Duodenal mucosa (tissue), 2 donors: ENCODE data around the gene GALNT17.
"Not testable (repeated sequence)": the region's sequence is repeated elsewhere in the genome, so short reads cannot be mapped to it uniquely, and the experiment has no call there.

Experiments
- H3K27ac ChIP-seq: one replicate; pipeline ENCODE4 v1.7.0; 2013; ENCODE audit warnings: low read depth, low read length
- H3K27me3 ChIP-seq, 2 donors: one replicate each; pipeline ENCODE4 v1.7.0; 2013; ENCODE audit warnings: low read length in 2 of 2, control low read depth in 1 of 2; ENCODE audit not compliant: insufficient read depth in 2 of 2, control insufficient read depth in 1 of 2
- H3K36me3 ChIP-seq, 2 donors: one replicate each; pipeline ENCODE4 v1.7.0; 2013; ENCODE audit warnings: low read length in 2 of 2, control low read depth in 1 of 2; ENCODE audit not compliant: insufficient read depth in 2 of 2, control insufficient read depth in 1 of 2
- H3K4me1 ChIP-seq, 2 donors: one replicate each; pipeline ENCODE4 v1.7.0; 2013; ENCODE audit warnings: low read length in 2 of 2, control low read depth in 1 of 2; ENCODE audit not compliant: insufficient read depth in 2 of 2, control insufficient read depth in 1 of 2
- H3K4me3 ChIP-seq, 2 donors: one replicate each; pipeline ENCODE4 v1.7.0; 2013; ENCODE audit warnings: low read length in 2 of 2, low read depth in 1 of 2
- H3K9ac ChIP-seq, 2 donors: one replicate each; pipeline ENCODE4 v1.7.0; 2013; ENCODE audit warnings: low read length in 2 of 2, low read depth in 1 of 2
- H3K9me3 ChIP-seq, 2 donors: one replicate each; pipeline ENCODE4 v1.7.0; 2013; ENCODE audit warnings: low read length in 2 of 2, control low read depth in 1 of 2; ENCODE audit not compliant: control insufficient read depth in 1 of 2

The GALNT17 gene

DNA sequence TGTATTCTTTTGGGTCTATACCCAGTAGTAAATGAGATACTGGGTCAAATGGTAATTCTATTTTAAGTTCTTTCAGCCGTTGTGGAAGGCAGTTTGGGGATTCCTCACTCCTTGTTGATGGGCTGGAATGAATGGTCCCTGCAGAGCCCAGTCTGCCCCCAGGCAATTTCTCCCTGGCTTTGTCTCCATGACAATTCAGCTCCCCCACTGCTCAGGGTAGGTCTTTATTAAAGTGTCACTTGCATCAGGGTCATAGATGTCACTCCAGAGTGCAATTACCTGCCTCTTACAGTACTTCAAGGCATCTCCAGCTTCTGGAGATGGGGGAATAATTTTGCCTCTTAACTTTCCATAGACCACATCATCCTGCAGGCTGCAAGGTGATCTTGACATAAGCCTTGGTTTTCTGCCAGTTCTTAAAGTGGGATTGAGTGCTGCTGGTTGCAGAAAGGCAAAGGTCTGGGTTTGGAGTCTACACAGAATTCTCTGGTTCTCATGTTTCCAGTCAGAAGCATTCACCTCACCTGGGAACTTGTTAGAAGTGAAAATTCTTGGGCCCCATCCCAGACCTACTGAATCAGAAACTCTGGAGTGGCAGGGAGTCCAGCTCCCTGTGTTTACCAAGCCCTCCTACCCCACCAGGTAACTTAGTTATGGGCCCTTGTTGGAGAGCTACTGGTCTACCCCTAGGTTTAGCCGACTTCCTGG, 442.4 kb downstream of the GALNT17 start:
- no peak overlapping the region for H3K4me3 ChIP-seq
- no peaks in the 10 kb centered on the region for H3K36me3 ChIP-seq
- no peak overlapping the region for H3K9ac ChIP-seq
- peaks cover 4 to 7% of the 10 kb centered on the region in 2 donors for H3K9me3 ChIP-seq
- H3K27me3 ChIP-seq, result no peaks in the 10 kb centered on the region
- no peaks in the 10 kb centered on the region for H3K4me1 ChIP-seq
- no peak overlapping the region for H3K27ac ChIP-seq

DNA sequence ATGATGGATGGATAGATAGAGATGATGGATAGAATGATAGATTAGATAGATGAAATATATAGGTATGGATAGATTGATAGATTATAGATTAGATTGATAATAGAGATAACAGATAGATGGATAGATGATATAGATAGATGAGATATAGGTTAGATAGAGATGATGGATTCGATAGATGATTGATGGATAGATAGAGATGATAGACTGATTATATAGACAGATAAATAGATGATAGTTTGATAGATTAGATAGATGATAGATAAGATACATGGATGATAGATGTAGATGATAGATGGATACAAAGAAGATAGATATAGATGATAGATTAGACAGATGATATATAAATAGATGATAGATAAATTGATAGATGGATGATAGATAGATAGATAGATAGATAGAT, 448.1 kb downstream of the GALNT17 start:
- H3K27ac ChIP-seq, result no peak overlapping the region
- H3K36me3 ChIP-seq, result no peaks in the 10 kb centered on the region
- no peak overlapping the region for H3K9ac ChIP-seq
- no peaks in the 10 kb centered on the region for H3K4me1 ChIP-seq
- H3K4me3 ChIP-seq, result no peak overlapping the region
- H3K27me3 ChIP-seq, result no peaks in the 10 kb centered on the region
- peaks cover 4 to 10% of the 10 kb centered on the region in 2 donors for H3K9me3 ChIP-seq

GRCh38 chr7:71584256-71584655, 452.3 kb downstream of the GALNT17 start:
- Histone ChIP-seq H3K9me3 (peaks cover 8 to 9% of the 10 kb centered on the region in 2 donors), H3K4me1 (no peaks in the 10 kb centered on the region), H3K27me3 (no peaks in the 10 kb centered on the region), H3K36me3 (no peaks in the 10 kb centered on the region), H3K27ac (no peak overlapping the region), H3K4me3 (no peak overlapping the region), H3K9ac (no peak overlapping the region)

GRCh38 chr7:71591876-71592275, 459.9 kb downstream of the GALNT17 start:
- H3K36me3 ChIP-seq, result no peaks in the 10 kb centered on the region
- H3K4me3 ChIP-seq, result no peak overlapping the region
- H3K27me3 ChIP-seq, result no peaks in the 10 kb centered on the region
- H3K4me1 ChIP-seq, result no peaks in the 10 kb centered on the region
- no peak overlapping the region for H3K27ac ChIP-seq
- H3K9ac ChIP-seq, result no peak overlapping the region
- peaks cover 17 to 22% of the 10 kb centered on the region in 2 donors for H3K9me3 ChIP-seq

GRCh38 chr7:71592388-71592787, 460.4 kb downstream of the GALNT17 start:
- not testable (repeated sequence) for H3K9ac ChIP-seq, H3K4me3 ChIP-seq, H3K27ac ChIP-seq, H3K27me3 ChIP-seq, H3K4me1 ChIP-seq, H3K36me3 ChIP-seq
- peaks cover 17 to 19% of the 10 kb centered on the region in 2 donors for H3K9me3 ChIP-seq

GRCh38 chr7:71594736-71595135, 462.8 kb downstream of the GALNT17 start:
- Histone ChIP-seq H3K9ac (no peak overlapping the region), H3K4me1 (no peaks in the 10 kb centered on the region), H3K4me3 (no peak overlapping the region), H3K27me3 (no peaks in the 10 kb centered on the region), H3K9me3 (peaks cover 10 to 19% of the 10 kb centered on the region in 2 donors), H3K36me3 (no peaks in the 10 kb centered on the region), H3K27ac (no peak overlapping the region)

DNA sequence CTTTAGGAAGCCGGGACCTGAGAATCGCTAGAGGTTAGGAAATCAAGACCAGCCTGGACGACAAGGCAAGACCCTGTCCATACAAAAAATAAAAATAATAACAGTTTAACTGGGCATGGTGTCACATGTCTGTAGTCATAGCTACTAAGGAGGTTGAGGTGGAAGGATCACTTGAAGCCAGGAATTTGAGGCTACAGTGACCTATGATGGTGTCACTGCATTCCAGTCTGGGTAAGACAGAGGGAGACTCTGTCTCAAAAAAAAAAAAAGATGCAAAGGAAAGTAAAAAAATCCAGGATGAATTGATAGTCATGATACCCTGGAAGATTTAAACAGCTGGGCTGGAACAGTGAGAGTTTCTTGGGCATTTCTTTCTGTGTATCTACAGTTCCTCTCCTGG, 463.2 kb downstream of the GALNT17 start:
- H3K27me3 ChIP-seq, result no peaks in the 10 kb centered on the region
- no peak overlapping the region for H3K27ac ChIP-seq
- no peaks in the 10 kb centered on the region for H3K4me1 ChIP-seq
- peaks cover 10 to 19% of the 10 kb centered on the region in 2 donors for H3K9me3 ChIP-seq
- H3K9ac ChIP-seq, result no peak overlapping the region
- no peak overlapping the region for H3K4me3 ChIP-seq
- H3K36me3 ChIP-seq, result no peaks in the 10 kb centered on the region

DNA sequence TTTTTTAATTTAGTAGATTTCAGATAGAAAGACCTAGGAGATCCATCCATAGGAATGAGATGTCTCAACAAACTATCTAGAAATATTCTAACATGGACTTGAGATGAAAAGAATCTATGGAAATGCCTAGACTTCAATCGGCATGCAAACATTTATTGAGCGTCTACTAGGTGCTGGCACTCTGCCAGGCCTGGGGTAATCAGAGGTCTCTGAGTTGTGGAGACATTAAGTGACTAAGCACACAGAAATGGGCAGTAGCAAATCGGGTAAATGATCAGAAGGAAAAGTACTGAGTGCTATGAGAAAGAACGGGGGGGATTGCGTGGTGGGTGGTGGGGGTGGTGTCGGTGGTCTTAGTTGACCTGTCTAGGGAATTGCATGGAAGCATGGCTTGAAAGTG, 466.6 kb downstream of the GALNT17 start:
- no peaks in the 10 kb centered on the region for H3K4me1 ChIP-seq
- no peak overlapping the region for H3K27ac ChIP-seq
- H3K9me3 ChIP-seq, result peaks cover 14 to 24% of the 10 kb centered on the region in 2 donors
- no peaks in the 10 kb centered on the region for H3K36me3 ChIP-seq
- no peak overlapping the region for H3K4me3 ChIP-seq
- H3K27me3 ChIP-seq, result no peaks in the 10 kb centered on the region
- no peak overlapping the region for H3K9ac ChIP-seq

GRCh38 chr7:71601851-71602250, 469.9 kb downstream of the GALNT17 start:
- no peak overlapping the region for H3K27ac ChIP-seq

GRCh38 chr7:71604818-71605414, 473.0 kb downstream of the GALNT17 start:
- Histone ChIP-seq H3K9ac (no peak overlapping the region), H3K36me3 (no peaks in the 10 kb centered on the region), H3K27me3 (no peaks in the 10 kb centered on the region), H3K9me3 (peaks cover 9 to 22% of the 10 kb centered on the region in 2 donors), H3K4me1 (no peaks in the 10 kb centered on the region), H3K27ac (no peak overlapping the region), H3K4me3 (no peak overlapping the region)

More at GRCh38 chr7:71601851-71602250, 469.9 kb downstream of the GALNT17 start:
- H3K27me3 ChIP-seq, result no peaks in the 10 kb centered on the region
- no peaks in the 10 kb centered on the region for H3K36me3 ChIP-seq
- H3K4me1 ChIP-seq, result no peaks in the 10 kb centered on the region
- no peak overlapping the region for H3K4me3 ChIP-seq
- peaks cover 14 to 18% of the 10 kb centered on the region in 2 donors for H3K9me3 ChIP-seq
- no peak overlapping the region for H3K9ac ChIP-seq
